T-cell (primary cell): Measurements from ENCODE around the gene TRMT61B. TPM values are rescaled to one million over a fixed set of nuclear protein-coding genes. Genes with fewer than 3 reads are reported as not detected.

Source experiments
- ATAC-seq, 4 experiments: fragments of 200-7000 bp in 3 of 4; fragments of 150-1000 bp in 1 of 4; cut with Tn5 transposase; replicated peaks in 1 of 4; 1 replicate in 3 of 4; 2 replicates in 1 of 4; pipeline ENCODE4 v1.10.0; 2021; ENCODE audit warnings: moderate library complexity in 3 of 4, mild to moderate bottlenecking in 2 of 4, moderate number of reproducible peaks in 1 of 4
- CTCF ChIA-PET, 2 donors: fragments of 300-600 bp; sonication (Branson Sonifier 250); formaldehyde crosslinking; loops; one replicate each; lab custom pipeline; 2022; ENCODE audit warnings: antibody characterized with exemption in 2 of 2; lab: Charles Lee
- POLR2A ChIA-PET, 2 donors: fragments of 300-600 bp; sonication (Branson Sonifier 250); formaldehyde crosslinking; loops; one replicate each; lab custom pipeline; 2022; ENCODE audit warnings: antibody characterized with exemption in 2 of 2; lab: Charles Lee
- DNase-seq, 35 experiments: peaks; one replicate each; pipeline versions ENCODE4 v3.0.0 to v3.0.0-alpha.2; 2013 to 2023
- H3K27ac ChIP-seq: one replicate; pipeline ENCODE4 v1.5.1; 2013; ENCODE audit warnings: low read length
- H3K27me3 ChIP-seq, 2 experiments: replicated peaks in 1 of 2; 1 replicate in 1 of 2; 2 replicates in 1 of 2; pipeline versions ENCODE4 v1.6.1 to v1.7.0; 2013; ENCODE audit warnings: low read length in 1 of 2, mixed read lengths in 1 of 2; ENCODE audit not compliant: control insufficient read depth in 2 of 2, insufficient read depth in 2 of 2; ENCODE audit errors: extremely low read depth in 1 of 2
- H3K36me3 ChIP-seq, 2 donors: 1 replicate in 1 of 2; 2 replicates in 1 of 2; pipeline versions ENCODE4 v1.6.1 to v1.7.0; 2013; ENCODE audit warnings: low read length in 1 of 2; ENCODE audit not compliant: control insufficient read depth in 2 of 2, insufficient read depth in 1 of 2; ENCODE audit errors: extremely low read depth in 1 of 2
- H3K4me1 ChIP-seq, 2 experiments: 1 replicate in 1 of 2; 2 replicates in 1 of 2; pipeline versions ENCODE4 v1.6.1 to v1.7.0; 2013; ENCODE audit warnings: low read length in 2 of 2, mixed read lengths in 1 of 2; ENCODE audit not compliant: insufficient read depth in 2 of 2, control insufficient read depth in 1 of 2; ENCODE audit errors: extremely low read depth in 1 of 2
- H3K4me3 ChIP-seq, 2 donors: 1 replicate in 1 of 2; 2 replicates in 1 of 2; pipeline versions ENCODE4 v1.5.1 to v1.7.0; 2013; ENCODE audit warnings: mild to moderate bottlenecking in 2 of 2, low read length in 1 of 2, moderate library complexity in 1 of 2; ENCODE audit not compliant: control insufficient read depth in 1 of 2; ENCODE audit errors: extremely low read depth in 1 of 2
- H3K9me3 ChIP-seq: 2 replicates; pipeline ENCODE4 v1.7.0; 2013
- H3K27ac Mint-ChIP-seq, 2 donors: one replicate each; pipeline ENCODE4 v1.8.0; 2020 to 2021; ENCODE audit warnings: mild to moderate bottlenecking in 2 of 2, mixed read lengths in 2 of 2
- H3K27me3 Mint-ChIP-seq, 2 donors: one replicate each; pipeline ENCODE4 v1.8.0; 2021 to 2022; ENCODE audit warnings: mixed read lengths in 2 of 2
- H3K36me3 Mint-ChIP-seq: one replicate; pipeline ENCODE4 v1.8.0; 2021; ENCODE audit warnings: mixed read lengths
- H3K4me1 Mint-ChIP-seq, 3 donors: one replicate each; pipeline ENCODE4 v1.8.0; 2020 to 2022; ENCODE audit warnings: mixed read lengths in 3 of 3, mild to moderate bottlenecking in 1 of 3
- H3K4me3 Mint-ChIP-seq, 3 donors: one replicate each; pipeline ENCODE4 v1.8.0; 2020 to 2022; ENCODE audit warnings: mild to moderate bottlenecking in 3 of 3, mixed read lengths in 3 of 3, moderate library complexity in 3 of 3
- H3K9me3 Mint-ChIP-seq, 3 donors: one replicate each; pipeline ENCODE4 v1.8.0; 2020 to 2022; ENCODE audit warnings: mixed read lengths in 3 of 3
- WGBS: methylation state at CpG from one replicate; pipeline ENCODE4 v1.1.5; 2013; ENCODE audit warnings: missing lambda C conversion rate; ENCODE audit not compliant: insufficient coverage; 5-methylcytosine and 5-hydroxymethylcytosine counted together
- total RNA-seq, 35 experiments: library from RNA in 6 of 35; stranded (reverse) in 6 of 35; fragments of 120-200 nt in 1 of 35; gene quantifications; one replicate each; pipeline versions ENCODE4 v1.2.1 to v1.2.4 and lab custom pipeline; 2013 to 2026

Gene TRMT61B
- total RNA-seq, 5 donors from 2014 or later (not counting 1 experiment from before 2014, with no cell fraction given): 14.8 to 20.4 (median 17.0) TPM

- H3K4me3 ChIP-seq: no peak overlapping the region
- no CpG with 5 or more reads among the region's 4 CpGs for WGBS
- Mint-ChIP-seq H3K36me3 (peaks cover 54% of the 10 kb centered on the region), H3K27me3 (no peaks in the 10 kb centered on the region), H3K9me3 (no peaks in the 10 kb centered on the region), H3K4me3 (no peak overlapping the region), H3K27ac (no peak overlapping the region), H3K4me1 (peaks cover 18 to 42% (median 32%) of the 10 kb centered on the region in 3 donors)
- ChIA-PET CTCF (interaction anchor here in 1 of 2 donors (0.6 kb wide), 1 partner anchor 86 kb away, joined by 6 read pairs; no protein-coding TSS in a partner anchor), POLR2A (no interaction called here)
- H3K27me3 ChIP-seq: no peaks in the 10 kb centered on the region
- no peak overlapping the region for H3K27ac ChIP-seq
- no peaks in the 10 kb centered on the region for H3K4me1 ChIP-seq
- ATAC-seq: no peak
- no peak for DNase-seq
- H3K9me3 ChIP-seq: no peaks in the 10 kb centered on the region
- H3K36me3 ChIP-seq: peaks cover 0 to 47% of the 10 kb centered on the region in 2 donors
Measured at GRCh38 chr2:28906376-28906775, 36.3 kb upstream of the TRMT61B start.

GRCh38 chr2:28905533-28905932 lies 35.4 kb upstream of the TRMT61B start:
- H3K36me3 ChIP-seq: peaks cover 0 to 44% of the 10 kb centered on the region in 2 donors
- H3K27me3 Mint-ChIP-seq: no peaks in the 10 kb centered on the region
- peaks cover 25 to 51% (median 40%) of the 10 kb centered on the region in 3 donors for H3K4me1 Mint-ChIP-seq
- ChIA-PET CTCF (no interaction called here), POLR2A (interaction anchor here (0.6 to 0.8 kb wide), 2 partner anchors 9 to 165 kb away, joined by 4 to 5 read pairs; no protein-coding TSS in a partner anchor)
- no peak for ATAC-seq
- H3K27ac Mint-ChIP-seq: peak overlapping the region in 1 of 2 donors; percentile 8
- no peaks in the 10 kb centered on the region for H3K4me1 ChIP-seq
- WGBS: 100% methylated on average over 1 of the region's 3 CpGs
- H3K27me3 ChIP-seq: no peaks in the 10 kb centered on the region
- H3K36me3 Mint-ChIP-seq: peaks cover 56% of the 10 kb centered on the region
- no peaks in the 10 kb centered on the region for H3K9me3 ChIP-seq
- no peak overlapping the region for H3K4me3 ChIP-seq
- no peak overlapping the region for H3K27ac ChIP-seq
- H3K9me3 Mint-ChIP-seq: no peaks in the 10 kb centered on the region
- no peak for DNase-seq
- no peak overlapping the region for H3K4me3 Mint-ChIP-seq

- Histone ChIP-seq H3K27ac (no peak overlapping the region), H3K4me3 (no peak overlapping the region), H3K4me1 (no peaks in the 10 kb centered on the region), H3K9me3 (no peaks in the 10 kb centered on the region), H3K27me3 (no peaks in the 10 kb centered on the region), H3K36me3 (peaks cover 0 to 45% of the 10 kb centered on the region in 2 donors)
- POLR2A ChIA-PET: interaction anchor here (0.6 to 1.1 kb wide), 4 partner anchors 8 to 164 kb away, joined by 3 to 13 read pairs (median 4); partner anchors contain the start of gene WDR43 (in 1 of the 2)
- Mint-ChIP-seq H3K36me3 (peaks cover 51% of the 10 kb centered on the region), H3K4me3 (no peak overlapping the region), H3K27ac (peak overlapping the region in 1 of 2 donors; percentile 8), H3K4me1 (peaks cover 29 to 49% (median 41%) of the 10 kb centered on the region in 3 donors), H3K27me3 (no peaks in the 10 kb centered on the region), H3K9me3 (no peaks in the 10 kb centered on the region)
- 100% methylated on average over 1 of the region's 2 CpGs for WGBS
- no peak for DNase-seq
- no peak for ATAC-seq
- CTCF ChIA-PET: interaction anchor here in 1 of 2 donors (1.1 kb wide), 1 partner anchor 9 kb away, joined by 5 read pairs; no protein-coding TSS in a partner anchor
Measured at GRCh38 chr2:28904802-28905457, 34.8 kb upstream of the TRMT61B start.

- H3K27me3 Mint-ChIP-seq: no peaks in the 10 kb centered on the region
- H3K9me3 Mint-ChIP-seq: no peaks in the 10 kb centered on the region
- Histone ChIP-seq H3K27ac (no peak overlapping the region), H3K4me3 (no peak overlapping the region), H3K4me1 (no peaks in the 10 kb centered on the region), H3K27me3 (no peaks in the 10 kb centered on the region), H3K9me3 (no peaks in the 10 kb centered on the region), H3K36me3 (peaks cover 0 to 39% of the 10 kb centered on the region in 2 donors)
- no peak for DNase-seq
- H3K36me3 Mint-ChIP-seq: peaks cover 44% of the 10 kb centered on the region
- peaks cover 34 to 49% (median 41%) of the 10 kb centered on the region in 3 donors for H3K4me1 Mint-ChIP-seq
- no peak for ATAC-seq
- WGBS: no CpG with 5 or more reads among the region's 2 CpGs
- H3K4me3 Mint-ChIP-seq: no peak overlapping the region
- POLR2A ChIA-PET: interaction anchor here in 1 of 2 donors (1.1 kb wide), 1 partner anchor 9 kb away, joined by 3 read pairs; no protein-coding TSS in a partner anchor
- CTCF ChIA-PET: interaction anchor here in 1 of 2 donors (1.1 kb wide), 1 partner anchor 9 kb away, joined by 5 read pairs; no protein-coding TSS in a partner anchor
- no peak overlapping the region for H3K27ac Mint-ChIP-seq
Measured at GRCh38 chr2:28904295-28904694, 34.2 kb upstream of the TRMT61B start.

- Mint-ChIP-seq H3K36me3 (peaks cover 32% of the 10 kb centered on the region), H3K4me1 (peaks cover 49 to 59% (median 53%) of the 10 kb centered on the region in 3 donors)
Measured at GRCh38 chr2:28902584-28902983, 32.5 kb upstream of the TRMT61B start.

GRCh38 chr2:28901841-28902240 lies 31.7 kb upstream of the TRMT61B start:
- no peak overlapping the region for H3K27ac Mint-ChIP-seq
- Histone ChIP-seq H3K9me3 (no peaks in the 10 kb centered on the region), H3K36me3 (peaks cover 0 to 21% of the 10 kb centered on the region in 2 donors), H3K27ac (no peak overlapping the region), H3K27me3 (no peaks in the 10 kb centered on the region), H3K4me3 (no peak overlapping the region), H3K4me1 (peaks cover 1 to 11% of the 10 kb centered on the region in 2 experiments)
- no peak for ATAC-seq
- H3K4me3 Mint-ChIP-seq: no peak overlapping the region
- DNase-seq: no peak
- CTCF ChIA-PET: interaction anchor here (0.6 to 0.7 kb wide), 2 partner anchors 14 to 84 kb away, joined by 3 to 4 read pairs; no protein-coding TSS in a partner anchor
- peaks cover 56 to 64% (median 60%) of the 10 kb centered on the region in 3 donors for H3K4me1 Mint-ChIP-seq
- peaks cover 28% of the 10 kb centered on the region for H3K36me3 Mint-ChIP-seq
- WGBS: no CpG with 5 or more reads among the region's 1 CpG
- H3K9me3 Mint-ChIP-seq: no peaks in the 10 kb centered on the region
- no peaks in the 10 kb centered on the region for H3K27me3 Mint-ChIP-seq
- POLR2A ChIA-PET: interaction anchor here in 1 of 2 donors (0.6 kb wide), 1 partner anchor 106 kb away, joined by 5 read pairs; no protein-coding TSS in a partner anchor

More at GRCh38 chr2:28902584-28902983, 32.5 kb upstream of the TRMT61B start:
- Histone ChIP-seq H3K4me1 (peaks cover 0 to 6% of the 10 kb centered on the region in 2 experiments), H3K36me3 (peaks cover 0 to 27% of the 10 kb centered on the region in 2 donors), H3K27ac (no peak overlapping the region), H3K9me3 (no peaks in the 10 kb centered on the region), H3K27me3 (no peaks in the 10 kb centered on the region), H3K4me3 (no peak overlapping the region)
- POLR2A ChIA-PET: no interaction called here
- H3K9me3 Mint-ChIP-seq: no peaks in the 10 kb centered on the region
- H3K4me3 Mint-ChIP-seq: no peak overlapping the region
- no peak overlapping the region for H3K27ac Mint-ChIP-seq
- H3K27me3 Mint-ChIP-seq: no peaks in the 10 kb centered on the region
- DNase-seq (no peak), ATAC-seq (no peak)
- CTCF ChIA-PET: interaction anchor here in 1 of 2 donors (0.7 kb wide), 1 partner anchor 85 kb away, joined by 3 read pairs; no protein-coding TSS in a partner anchor
- WGBS: no CpG with 5 or more reads among the region's 3 CpGs
